Left ventricle myocardium superior (tissue), 1 donor: ENCODE measurements around the gene CNNM2. TPM values are rescaled to one million over a fixed set of nuclear protein-coding genes. Genes with fewer than 3 reads are reported as not detected.
"Not testable (repeated sequence)": the region's sequence is repeated elsewhere in the genome, so short reads cannot be mapped to it uniquely, and the experiment has no call there.

ENCODE experiments used
- ATAC-seq: fragments of 200-7000 bp; cut with Tn5 transposase; one replicate; pipeline ENCODE4 v1.9.1; 2020; ENCODE audit warnings: mild to moderate bottlenecking, moderate library complexity
- DNase-seq: peaks from one replicate; pipeline ENCODE4 v3.0.0-alpha.2; 2020
- intact Hi-C: fragments of 100-400 bp; cut with micrococcal nuclease; formaldehyde crosslinking; loops from one replicate; pipeline ENCODE4 v1.11.0; 2022
- total RNA-seq: library from RNA; stranded (reverse); fragmentation: NEBNext Ultra II Directional; extraction: Animal tissue kit (Norgen Biotek cat#: 25700); gene quantifications from one replicate; pipeline ENCODE4 v1.2.1, GENCODE V29; 2021
- donor health status: DM: no; HTN: yes; CAD: no; lungs with severe emphysema.

CNNM2 gene
- total RNA-seq, 1 donor from 2014 or later = 4.2 TPM

DNA sequence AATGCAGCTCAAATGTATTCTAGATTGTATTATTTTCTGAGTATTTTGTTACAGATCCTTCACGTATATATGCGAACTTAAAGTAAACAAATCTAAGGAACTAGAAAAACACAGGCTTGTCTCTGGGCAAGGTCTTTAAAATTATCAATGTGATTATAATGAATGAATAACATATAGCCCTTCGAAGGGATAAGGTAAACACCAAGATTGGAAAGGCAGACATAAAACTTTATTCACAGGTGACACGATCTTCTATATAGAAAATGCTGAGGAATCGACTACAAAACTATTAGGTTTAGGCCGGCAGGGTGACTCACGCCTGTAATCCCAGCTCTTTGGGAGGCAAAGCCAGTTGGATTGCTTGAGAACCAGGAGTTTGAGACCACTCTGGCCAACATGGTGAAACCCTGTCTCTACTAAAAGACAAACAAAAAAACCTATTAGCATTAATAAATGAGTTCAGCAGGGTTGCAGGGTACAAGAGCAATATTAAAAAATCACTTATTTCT is 80.4 kb downstream of the CNNM2 start:
- ATAC-seq (no peak), DNase-seq (no peak)
- intact Hi-C loops = no loop called here

- DNase-seq, ATAC-seq, intact Hi-C loops: not testable (repeated sequence)
These were observed 82.0 kb downstream of the CNNM2 start for GRCh38 chr10:103000050-103000449.

GRCh38 chr10:103007017-103007416 is 88.9 kb downstream of the CNNM2 start:
- intact Hi-C loops = no loop called here
- DNase-seq (no peak), ATAC-seq (no peak)

GRCh38 chr10:103013416-103013815 is 95.3 kb downstream of the CNNM2 start:
- DNase-seq (no peak), ATAC-seq (no peak)
- intact Hi-C loops = no loop called here

- intact Hi-C loops = no loop called here
- no peak for DNase-seq
- no peak for ATAC-seq
These were observed 101.3 kb downstream of the CNNM2 start for GRCh38 chr10:103019425-103019824.

DNA sequence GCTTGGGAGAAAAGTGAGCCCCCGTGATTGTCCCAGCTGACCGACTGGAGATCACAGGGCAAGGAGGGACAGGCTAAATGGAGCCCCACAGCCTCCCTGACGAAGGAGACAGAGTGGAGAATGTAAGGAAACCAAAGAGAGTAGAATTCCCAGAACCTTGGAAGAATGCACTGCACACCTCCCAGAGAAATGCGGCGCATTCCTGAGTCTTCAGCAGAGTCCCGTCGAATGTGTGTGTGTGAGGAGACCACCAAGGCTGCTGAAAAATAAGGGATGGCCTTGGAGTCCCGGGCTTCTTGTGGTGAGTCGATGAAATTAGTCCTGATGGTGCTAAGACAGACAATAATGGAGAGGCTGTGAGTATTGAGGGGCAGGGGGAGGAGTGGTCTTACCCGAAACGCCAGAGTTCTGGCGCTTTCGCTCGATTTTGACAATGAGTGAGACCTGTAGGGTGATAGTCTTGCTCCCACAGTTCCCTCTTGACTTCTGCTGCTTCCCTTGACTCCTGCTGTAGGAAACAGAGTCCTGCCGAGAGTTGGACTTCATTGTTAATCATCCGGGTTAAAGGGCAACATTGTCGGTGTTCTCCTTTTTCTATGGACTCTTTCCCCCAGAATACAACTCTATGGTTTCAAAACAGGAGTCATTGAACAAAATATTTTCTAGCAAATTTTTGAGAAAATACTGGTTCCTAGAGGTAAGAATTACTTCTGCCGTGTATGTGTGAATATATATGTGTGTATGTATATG is 103.2 kb downstream of the CNNM2 start:
- no peak for DNase-seq
- intact Hi-C loops = no loop called here
- no peak for ATAC-seq

DNA sequence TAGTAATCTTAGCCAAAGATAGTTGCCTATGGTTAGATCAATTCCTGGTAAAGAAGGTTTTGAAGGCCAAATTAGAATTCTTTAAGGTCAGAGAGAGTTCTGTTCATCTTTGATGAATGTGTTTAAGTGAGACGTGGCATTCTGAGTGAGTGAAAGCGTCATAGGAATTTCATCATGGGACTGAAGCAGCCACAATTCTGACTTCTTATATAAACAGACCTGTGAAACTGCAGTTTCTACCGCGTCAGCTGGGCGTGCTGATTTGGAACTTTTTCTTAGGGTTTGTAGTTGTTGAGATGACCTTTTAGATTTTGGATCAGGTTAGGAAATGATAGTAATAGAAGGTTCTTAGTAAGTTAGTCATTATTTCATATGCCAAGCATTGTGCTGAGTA is 103.8 kb downstream of the CNNM2 start:
- DNase-seq = no peak
- intact Hi-C loops = no loop called here
- no peak for ATAC-seq

GRCh38 chr10:103025696-103026095 is 107.6 kb downstream of the CNNM2 start:
- DNase-seq (no peak), ATAC-seq (no peak)

DNA sequence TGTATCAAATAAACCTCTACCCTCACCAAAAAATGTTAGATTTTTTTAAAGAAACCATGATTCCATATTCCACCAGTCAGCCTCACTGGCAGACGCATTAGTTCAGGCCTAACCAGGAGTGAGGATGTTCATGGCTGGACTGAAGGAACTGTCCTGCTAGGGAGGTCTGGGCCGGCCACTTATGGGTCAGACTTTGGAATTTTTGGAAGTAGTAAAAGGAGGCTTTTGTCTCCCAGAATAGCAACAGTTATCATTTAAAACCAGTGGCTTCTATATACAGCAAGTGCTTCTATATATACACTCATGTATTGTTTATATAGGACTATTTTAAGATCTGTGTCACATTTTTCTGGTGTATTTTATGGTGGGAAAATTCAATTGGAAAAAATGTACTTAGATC is 120.5 kb downstream of the CNNM2 start:
- DNase-seq (no peak), ATAC-seq (no peak)
- intact Hi-C loops = no loop called here

More at GRCh38 chr10:103025696-103026095, 107.6 kb downstream of the CNNM2 start:
- intact Hi-C loops = no loop called here

GRCh38 chr10:103040418-103040817 is 122.3 kb downstream of the CNNM2 start:
- intact Hi-C loops = loop anchor here (10.0 kb wide), 1 partner anchor 116 kb away; no protein-coding TSS in a partner anchor
- no peak for ATAC-seq
- no peak for DNase-seq

- intact Hi-C loops = loop anchor here (10.0 kb wide), 1 partner anchor 117 kb away; no protein-coding TSS in a partner anchor
- ATAC-seq (no peak), DNase-seq (no peak)
These were observed 123.3 kb downstream of the CNNM2 start for GRCh38 chr10:103041391-103041790.

DNA sequence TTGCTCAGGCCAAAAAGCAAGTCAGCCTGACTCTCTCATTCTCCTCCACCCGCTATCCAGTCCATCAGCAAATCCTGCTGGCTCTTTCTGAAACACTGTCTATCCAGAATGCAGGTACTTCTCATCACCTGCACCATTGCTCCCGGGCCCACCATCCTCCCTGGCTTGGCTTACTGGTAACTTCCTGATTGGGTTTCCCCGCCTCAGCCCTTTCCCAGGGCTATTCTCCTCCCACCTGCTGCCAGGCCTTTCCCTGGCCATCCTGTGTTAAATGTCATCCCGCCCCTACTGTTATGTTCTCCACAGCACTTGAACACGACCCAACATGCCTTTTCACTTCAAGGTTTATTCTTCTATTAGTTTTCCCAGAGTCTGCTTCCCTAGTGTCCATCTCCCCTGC is 124.0 kb downstream of the CNNM2 start:
- intact Hi-C loops = loop anchor here (10.0 kb wide), 1 partner anchor 117 kb away; no protein-coding TSS in a partner anchor
- DNase-seq (no peak), ATAC-seq (peak; percentile 51)

DNA sequence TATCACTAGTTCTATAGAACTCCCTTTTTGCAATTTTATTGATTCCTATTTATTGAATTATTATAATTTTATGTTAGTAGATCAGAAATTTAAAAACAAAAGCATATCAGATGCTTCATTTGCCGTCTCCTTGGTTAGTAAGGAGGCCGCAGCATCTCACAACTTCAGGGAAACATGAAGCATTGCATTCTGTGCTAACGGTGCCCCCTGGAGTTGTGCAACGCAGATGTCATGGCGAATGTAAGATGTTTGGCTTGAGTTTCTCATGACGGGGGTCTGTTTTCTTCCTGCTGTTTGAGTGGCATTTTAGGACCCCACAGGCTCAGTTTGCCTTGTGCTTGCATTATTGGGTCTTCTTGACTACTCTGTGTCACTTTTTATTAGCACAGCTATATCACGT is 124.8 kb downstream of the CNNM2 start:
- no peak for DNase-seq
- intact Hi-C loops = loop anchor here (10.0 kb wide), 1 partner anchor 118 kb away; no protein-coding TSS in a partner anchor
- no peak for ATAC-seq

DNA sequence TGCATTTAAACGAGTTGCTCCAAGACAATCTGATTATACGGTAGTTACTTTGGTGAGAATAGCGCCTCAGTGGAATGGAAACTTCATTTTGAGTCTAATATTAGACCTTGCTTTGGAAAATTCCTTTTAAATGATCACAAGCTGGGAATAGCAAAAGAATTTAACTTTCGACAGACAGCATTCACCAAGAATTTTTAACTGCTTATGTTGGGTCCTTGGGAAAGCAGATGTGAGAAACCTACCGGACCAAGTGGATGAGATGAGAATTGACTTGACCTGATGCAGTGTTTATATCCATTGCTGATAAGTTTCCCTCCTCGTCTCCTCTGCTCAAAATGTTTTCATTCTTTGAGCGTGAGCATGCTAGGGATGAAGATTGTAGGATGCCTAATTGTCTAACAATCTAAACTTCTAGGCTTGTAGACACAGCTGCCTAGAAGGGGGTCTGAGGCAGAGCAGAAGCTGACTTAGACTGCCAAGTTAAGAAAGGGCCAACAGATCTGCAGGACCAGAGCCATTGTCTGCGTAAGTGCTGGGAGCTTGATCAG is 126.9 kb downstream of the CNNM2 start:
- intact Hi-C loops = loop anchor here (10.0 kb wide), 1 partner anchor 120 kb away; no protein-coding TSS in a partner anchor
- ATAC-seq (peak; percentile 43), DNase-seq (no peak)

DNA sequence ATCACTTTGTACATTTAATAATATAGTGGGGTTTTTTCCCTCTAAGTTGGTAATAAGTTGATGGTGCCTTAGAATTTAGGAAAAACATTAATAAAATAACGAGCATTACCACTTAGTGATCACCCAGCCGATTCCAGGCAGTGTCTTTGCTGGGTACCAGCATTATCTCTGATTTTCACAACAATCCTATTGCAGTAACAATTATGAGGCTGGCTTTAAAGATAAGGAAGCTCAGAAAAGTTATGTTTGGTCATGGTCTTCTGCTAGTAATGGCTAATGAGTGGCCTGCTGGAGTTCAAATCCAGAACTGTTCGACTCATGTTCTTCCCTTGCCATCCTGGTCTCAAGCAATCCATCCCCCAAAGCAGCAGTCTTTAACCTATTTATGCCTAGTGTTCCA is 127.9 kb downstream of the CNNM2 start:
- intact Hi-C loops = loop anchor here (10.0 kb wide), 1 partner anchor 121 kb away; no protein-coding TSS in a partner anchor
- ATAC-seq (no peak), DNase-seq (no peak)

GRCh38 chr10:103047381-103047780 is 129.3 kb downstream of the CNNM2 start:
- ATAC-seq = no peak
- intact Hi-C loops = loop anchor here (10.0 kb wide), 1 partner anchor 123 kb away; no protein-coding TSS in a partner anchor
- no peak for DNase-seq

DNA sequence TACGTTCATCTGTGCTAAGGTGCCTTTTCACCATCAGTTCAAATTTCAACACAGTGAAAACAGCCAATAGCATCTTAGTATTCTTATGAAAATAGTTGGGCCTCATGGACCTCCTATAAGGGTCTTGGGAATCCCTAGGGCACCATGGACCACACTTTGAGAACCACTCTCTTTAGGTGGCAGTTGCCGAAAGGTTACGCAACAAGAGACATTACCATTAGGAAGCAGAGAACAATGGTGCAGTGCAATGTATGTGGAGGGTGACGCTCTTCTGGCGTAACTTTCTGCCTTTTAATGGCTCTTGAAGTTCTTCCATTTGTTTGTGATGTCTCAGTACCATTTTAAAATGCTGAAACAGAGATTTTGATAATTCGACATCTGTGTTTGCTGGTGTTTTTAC is 131.1 kb downstream of the CNNM2 start:
- ATAC-seq (no peak), DNase-seq (no peak)
- intact Hi-C loops = loop anchor here (10.0 kb wide), 1 partner anchor 124 kb away; no protein-coding TSS in a partner anchor

- intact Hi-C loops = no loop called here
- DNase-seq = peak; percentile 69
- ATAC-seq = peak; percentile 91
These were observed 135.8 kb downstream of the CNNM2 start for GRCh38 chr10:103053659-103054581.

DNA sequence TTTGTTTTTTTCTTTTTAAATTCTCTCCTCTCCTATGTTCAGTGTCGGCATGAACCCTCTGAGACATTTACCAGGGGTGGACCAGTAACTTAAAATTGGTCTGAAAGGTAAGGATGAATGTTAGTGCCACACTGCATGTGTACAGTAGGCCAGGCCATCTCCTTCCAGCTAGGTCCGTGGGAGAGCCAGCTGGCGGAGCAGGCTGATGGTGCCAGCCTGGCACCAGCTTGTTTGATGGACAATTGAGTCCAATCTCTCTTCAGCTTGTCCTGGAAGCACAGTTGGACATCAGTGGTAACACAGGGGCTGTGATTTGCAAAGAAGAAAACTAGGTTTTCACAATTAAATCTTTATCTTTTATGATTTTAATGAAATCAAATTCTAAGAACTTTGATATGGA is 136.5 kb downstream of the CNNM2 start:
- peak; percentile 20 for ATAC-seq
- no peak for DNase-seq
- intact Hi-C loops = no loop called here
